ENCODE data around the gene AIM2.

Gene AIM2

GRCh38 chr1:159081626-159082025 is 5.1 kb upstream of the AIM2 start:
- H3K79me2 ChIP-seq (ENCODE audit: insufficient read depth, low read length), result no peaks in the 10 kb centered on the region
- no peaks in the 10 kb centered on the region for H3K36me3 ChIP-seq (ENCODE audit: insufficient read depth, low read length)
- H3K9ac ChIP-seq (ENCODE audit: low read length), result no peak overlapping the region
- no peak overlapping the region for H2AFZ ChIP-seq (ENCODE audit: low read length)
- H3K9me3 ChIP-seq (ENCODE audit: low read length), result no peaks in the 10 kb centered on the region
- no peaks in the 10 kb centered on the region for H4K20me1 ChIP-seq (ENCODE audit: insufficient read depth, low read length)
- no peaks in the 10 kb centered on the region for H3F3A ChIP-seq (ENCODE audit: insufficient read depth, low read length)
- no peak overlapping the region for H3K27ac ChIP-seq (ENCODE audit: low read depth, low read length, poor library complexity, severe bottlenecking)
- H3K27me3 ChIP-seq (ENCODE audit: insufficient read depth, low read length), result no peaks in the 10 kb centered on the region
- H3K4me2 ChIP-seq (ENCODE audit: low read length), result no peak overlapping the region
- no peaks in the 10 kb centered on the region for H3K9me2 ChIP-seq (ENCODE audit: low read depth, low read length)
- peaks cover 12% of the 10 kb centered on the region for H3K4me1 ChIP-seq (ENCODE audit: insufficient read depth, low read length, severe bottlenecking)
- TF ChIP-seq CTCF (IDR thresholded peaks at IDR 0.05; ENCODE audit: low read length) (no peak), EZH2 (IDR thresholded peaks at IDR 0.05; ENCODE audit: borderline replicate concordance, low read length) (no peak)
- H3K4me3 ChIP-seq (ENCODE audit: low read depth, low read length, poor library complexity, severe bottlenecking), result no peak overlapping the region

- H3K27me3 ChIP-seq (ENCODE audit: insufficient read depth, low read length), result no peaks in the 10 kb centered on the region
- H3K4me2 ChIP-seq (ENCODE audit: low read length), result no peak overlapping the region
- H3K9me3 ChIP-seq (ENCODE audit: low read length), result no peaks in the 10 kb centered on the region
- H3K36me3 ChIP-seq (ENCODE audit: insufficient read depth, low read length), result no peaks in the 10 kb centered on the region
- H3K4me1 ChIP-seq (ENCODE audit: insufficient read depth, low read length, severe bottlenecking), result peaks cover 19% of the 10 kb centered on the region
- H4K20me1 ChIP-seq (ENCODE audit: insufficient read depth, low read length), result no peaks in the 10 kb centered on the region
- no peak for TF ChIP-seq CTCF (IDR thresholded peaks at IDR 0.05; ENCODE audit: low read length)
- no peak overlapping the region for H3K9ac ChIP-seq (ENCODE audit: low read length)
- no peak overlapping the region for H3K27ac ChIP-seq (ENCODE audit: low read depth, low read length, poor library complexity, severe bottlenecking)
- no peaks in the 10 kb centered on the region for H3F3A ChIP-seq (ENCODE audit: insufficient read depth, low read length)
- H3K4me3 ChIP-seq (ENCODE audit: low read depth, low read length, poor library complexity, severe bottlenecking), result no peak overlapping the region
- H2AFZ ChIP-seq (ENCODE audit: low read length), result no peak overlapping the region
- H3K9me2 ChIP-seq (ENCODE audit: low read depth, low read length), result no peaks in the 10 kb centered on the region
- no peaks in the 10 kb centered on the region for H3K79me2 ChIP-seq (ENCODE audit: insufficient read depth, low read length)
Measured at GRCh38 chr1:159079525-159079924, 3.0 kb upstream of the AIM2 start.

- peak overlapping the region; percentile 22 for H2AFZ ChIP-seq (ENCODE audit: low read length)
- H3K79me2 ChIP-seq (ENCODE audit: insufficient read depth, low read length), result no peaks in the 10 kb centered on the region
- H3F3A ChIP-seq (ENCODE audit: insufficient read depth, low read length), result no peaks in the 10 kb centered on the region
- H3K9me3 ChIP-seq (ENCODE audit: low read length), result no peaks in the 10 kb centered on the region
- no peaks in the 10 kb centered on the region for H3K27me3 ChIP-seq (ENCODE audit: insufficient read depth, low read length)
- H3K9ac ChIP-seq (ENCODE audit: low read length), result no peak overlapping the region; the same call in 1 of the 2 replicates
- H3K36me3 ChIP-seq (ENCODE audit: insufficient read depth, low read length), result no peaks in the 10 kb centered on the region
- H3K9me2 ChIP-seq (ENCODE audit: low read depth, low read length), result no peaks in the 10 kb centered on the region
- peak overlapping the region; percentile 20 for H3K4me3 ChIP-seq (ENCODE audit: low read depth, low read length, poor library complexity, severe bottlenecking)
- H3K4me2 ChIP-seq (ENCODE audit: low read length), result peak overlapping the region; percentile 38
- peak overlapping the region; percentile 44 for H3K27ac ChIP-seq (ENCODE audit: low read depth, low read length, poor library complexity, severe bottlenecking)
- peaks cover 19% of the 10 kb centered on the region for H3K4me1 ChIP-seq (ENCODE audit: insufficient read depth, low read length, severe bottlenecking)
- TF ChIP-seq CTCF (IDR thresholded peaks at IDR 0.05; ENCODE audit: low read length) (no peak), EZH2 (IDR thresholded peaks at IDR 0.05; ENCODE audit: borderline replicate concordance, low read length) (no peak)
- no peaks in the 10 kb centered on the region for H4K20me1 ChIP-seq (ENCODE audit: insufficient read depth, low read length)
Measured at GRCh38 chr1:159077120-159077961, 775 bp upstream of the AIM2 start.

All from OCI-LY1 (cell line).